ENCODE measurements around the gene ATP5F1A.

GRCh38 chr18:46109386-46109785 is 11.3 kb upstream of the ATP5F1A start:
- TF ChIP-seq POLR2AphosphoS5 (IDR thresholded peaks at IDR 0.05; ENCODE audit: insufficient read depth, low read depth, low read length), result no peak
- no peak for TF ChIP-seq CTCF (IDR thresholded peaks at IDR 0.05; ENCODE audit: extremely low read depth in 1 of 2, insufficient read depth in 1 of 2, low read depth in 1 of 2, low read length in 2 of 2)
